Activated T-cell treated with anti-CD3 and anti-CD28 coated beads, Interleukin-2, amount 50 U/mL, for 48 hours (primary cell): ENCODE data around the gene TMEFF2.
"Not testable (repeated sequence)": the region's sequence is repeated elsewhere in the genome, so short reads cannot be mapped to it uniquely, and the experiment has no call there.

Experiments
- DNase-seq, 2 experiments: peaks; one replicate each; pipeline ENCODE4 v3.0.0-alpha.2; 2020

Gene TMEFF2

DNA sequence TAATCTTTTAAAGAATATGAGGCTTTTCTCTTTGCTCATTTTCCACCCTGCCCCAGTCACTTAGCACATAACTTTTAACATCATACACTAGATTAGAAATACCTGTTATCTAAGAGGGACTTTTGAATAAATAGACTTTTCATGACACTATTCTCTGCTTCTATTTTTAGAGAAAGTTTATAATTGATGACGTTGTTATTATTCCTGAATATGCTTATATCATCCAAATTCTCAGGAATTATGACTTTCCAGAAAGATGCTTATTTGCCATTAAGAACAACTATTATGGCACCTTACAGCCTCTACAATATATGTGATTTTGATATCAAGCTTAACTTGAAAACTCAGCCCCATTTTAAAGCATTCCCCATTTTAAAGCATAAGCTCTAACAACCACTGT, 11.4 kb downstream of the TMEFF2 start:
- DNase-seq: no peak

DNA sequence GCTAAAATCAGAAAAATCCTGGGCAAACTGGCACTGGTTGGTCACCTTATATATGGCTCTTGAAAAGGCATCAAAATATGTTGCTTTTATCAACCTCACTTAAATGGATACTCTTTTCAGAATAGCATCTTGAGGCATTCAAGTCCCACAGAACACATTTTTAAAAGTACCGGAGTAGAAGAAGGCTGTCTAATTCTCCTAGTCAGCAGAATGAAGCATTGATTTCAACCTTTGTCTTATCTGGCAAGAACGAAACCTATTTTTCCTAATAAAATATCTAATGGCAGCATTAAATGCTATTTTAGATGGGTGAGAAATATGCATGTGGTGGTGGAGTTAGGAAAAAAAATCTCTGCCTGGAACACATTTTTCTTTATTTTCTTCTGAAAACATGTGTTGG, 27.8 kb downstream of the TMEFF2 start:
- no peak for DNase-seq

DNA sequence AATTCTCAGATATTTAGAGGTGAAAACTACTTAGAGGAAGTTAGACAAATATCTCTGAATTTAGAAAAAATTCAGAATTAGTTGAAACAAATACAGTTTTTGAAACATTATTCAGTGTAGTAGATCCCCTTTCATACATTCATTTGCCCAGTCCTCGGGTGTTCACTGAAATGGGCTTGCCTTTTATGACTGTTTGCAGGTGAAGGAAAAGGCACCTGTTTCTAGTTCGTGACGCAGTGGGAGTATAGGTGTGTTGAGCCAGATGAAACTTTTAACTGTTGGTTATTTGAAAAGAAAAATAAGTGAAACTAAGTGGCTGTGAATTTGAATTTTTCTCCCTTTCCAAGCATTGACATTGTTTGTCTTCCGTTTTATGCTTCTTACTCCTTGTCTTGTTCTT, 28.9 kb downstream of the TMEFF2 start:
- no peak for DNase-seq

DNA sequence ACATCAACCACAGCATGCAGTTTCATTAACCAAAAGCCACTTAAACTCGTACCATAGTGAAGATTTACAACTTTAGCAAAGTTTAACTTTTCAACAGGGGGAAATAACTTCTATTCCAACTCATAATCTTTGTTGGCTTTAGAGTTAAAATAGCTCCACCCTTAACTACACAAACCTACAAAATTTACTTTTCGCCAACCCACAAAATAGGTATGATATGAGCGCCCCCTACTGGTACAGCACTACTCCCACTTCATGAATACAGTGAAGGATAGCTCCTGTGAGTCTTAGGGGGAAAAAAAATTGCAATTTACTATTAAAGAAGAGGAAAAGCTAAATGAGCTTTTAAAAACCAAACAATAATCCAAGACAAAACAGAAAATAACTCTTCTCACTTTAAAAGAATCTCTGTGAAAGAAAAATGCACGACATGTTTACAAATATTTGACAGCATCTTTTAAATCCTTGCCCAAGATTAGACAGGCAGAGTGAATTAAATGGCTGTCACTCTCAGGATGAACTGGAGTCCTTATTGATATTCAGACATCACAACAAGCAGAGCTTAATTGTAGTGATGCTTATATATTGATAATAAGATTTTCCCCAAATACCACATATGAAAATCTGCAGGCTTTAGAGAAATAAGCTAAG, 32.2 kb downstream of the TMEFF2 start:
- peak; percentile 60 to 61 for DNase-seq

DNA sequence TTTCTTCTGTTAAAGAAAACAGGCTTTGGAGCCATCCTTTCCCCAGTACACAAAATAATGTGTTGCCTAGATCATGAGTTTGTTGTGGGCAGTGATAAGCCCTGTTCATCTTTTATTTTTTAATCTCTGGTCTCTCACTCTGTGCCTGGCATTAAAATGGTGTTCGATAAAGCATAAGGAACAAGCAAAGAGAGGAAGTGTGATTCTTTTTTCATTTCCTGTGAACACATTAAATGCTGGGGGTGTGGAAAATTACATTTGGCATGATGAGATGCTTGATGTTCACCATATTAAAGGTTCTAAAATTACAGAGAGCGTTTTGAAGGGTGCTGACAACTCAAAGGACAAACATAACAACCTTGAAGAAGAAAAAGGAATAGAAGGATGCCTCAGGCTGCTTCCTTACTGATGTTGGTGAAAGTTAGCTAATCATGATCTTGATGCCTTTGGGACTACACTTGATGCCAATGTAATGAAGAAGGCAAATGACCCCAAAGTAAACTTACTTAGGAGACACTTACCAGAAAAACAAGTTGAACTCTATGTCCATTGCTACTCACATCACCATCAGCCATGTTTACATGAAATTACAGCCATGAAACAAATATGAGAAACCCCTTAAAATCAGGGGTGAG, 33.0 kb downstream of the TMEFF2 start:
- DNase-seq: no peak

DNA sequence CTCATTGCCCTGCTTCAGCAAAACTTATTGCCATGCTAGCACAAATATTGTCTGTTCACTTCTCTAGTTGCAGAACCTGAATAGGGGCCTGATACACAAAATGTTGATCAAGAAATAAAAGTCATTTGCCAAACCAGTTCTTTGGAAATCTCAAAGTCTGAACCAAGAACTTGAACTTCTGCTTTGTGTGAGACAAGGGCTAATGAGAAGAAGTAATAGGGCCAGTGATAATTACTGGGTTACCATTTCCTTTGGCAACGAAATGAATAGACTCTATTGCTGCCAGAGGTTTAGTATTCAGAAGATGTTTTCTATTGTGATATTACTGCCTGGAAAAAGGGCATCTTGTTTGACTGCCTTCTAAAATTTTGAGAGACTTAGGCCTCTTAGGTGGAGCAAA, 35.0 kb downstream of the TMEFF2 start:
- no peak for DNase-seq

DNA sequence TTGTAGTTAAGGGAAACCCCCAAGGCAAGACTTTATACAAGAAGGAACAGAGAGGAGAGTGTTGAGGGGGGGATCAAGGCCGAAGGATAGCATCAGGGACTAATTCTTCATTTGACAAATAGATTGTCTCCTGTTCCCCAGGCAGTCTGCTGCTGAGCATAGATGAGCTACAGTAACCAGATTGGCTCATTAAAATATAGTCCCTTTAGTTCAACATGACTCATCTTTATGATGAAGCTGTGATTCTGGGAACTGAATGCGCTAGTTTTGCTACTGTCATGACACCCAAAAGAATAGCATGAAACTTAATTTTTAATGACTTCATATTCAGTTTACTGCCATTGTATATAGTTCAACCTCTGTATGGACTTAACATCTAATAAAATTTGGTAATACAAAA, 35.5 kb downstream of the TMEFF2 start:
- DNase-seq: no peak

DNA sequence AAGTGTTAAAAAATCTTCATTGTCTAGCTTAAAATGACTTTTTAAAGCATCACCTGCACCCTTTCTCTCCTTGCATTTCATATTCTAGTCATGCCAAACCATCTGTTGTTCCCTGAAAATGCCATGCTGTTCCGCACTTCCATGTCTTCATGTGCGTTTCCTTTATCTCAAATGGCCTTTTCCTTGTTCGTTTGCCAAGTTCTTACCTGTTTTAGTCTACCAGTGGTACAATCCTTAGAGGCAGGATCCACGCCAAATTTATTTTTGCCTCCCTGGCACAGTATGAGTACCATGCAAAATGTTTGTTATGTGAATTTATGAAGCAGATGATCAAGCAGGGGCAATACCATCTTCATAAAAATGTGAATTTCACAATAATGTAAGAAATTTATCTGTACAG, 37.0 kb downstream of the TMEFF2 start:
- DNase-seq: no peak

DNA sequence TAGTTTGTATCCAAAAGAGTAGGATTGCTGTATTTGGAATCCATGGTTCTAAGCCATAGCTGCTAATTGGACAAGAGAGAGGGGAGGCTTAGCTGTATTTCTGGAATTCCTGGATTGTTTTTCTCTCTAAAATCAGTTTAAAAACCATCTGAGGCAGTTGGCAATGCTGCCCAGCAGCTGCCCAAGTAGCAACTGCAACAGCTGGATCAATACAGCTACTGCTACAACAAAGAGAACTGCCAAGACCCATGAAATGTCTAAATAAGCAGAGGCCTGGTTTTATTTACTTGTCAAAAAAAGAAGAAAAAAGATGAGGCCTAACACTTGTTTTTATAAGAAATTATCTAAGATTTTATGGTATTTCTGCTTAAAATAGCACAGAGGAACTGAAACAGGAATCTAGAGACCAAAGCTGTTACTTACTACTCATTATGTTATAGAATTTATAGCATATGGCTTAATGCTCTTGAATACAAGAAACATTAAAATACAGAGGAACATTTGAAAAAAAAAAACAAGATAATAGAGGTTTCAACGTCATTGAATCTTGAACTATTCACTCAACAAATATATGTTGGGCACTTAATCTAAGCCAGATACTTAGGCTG, 39.1 kb downstream of the TMEFF2 start:
- no peak for DNase-seq

DNA sequence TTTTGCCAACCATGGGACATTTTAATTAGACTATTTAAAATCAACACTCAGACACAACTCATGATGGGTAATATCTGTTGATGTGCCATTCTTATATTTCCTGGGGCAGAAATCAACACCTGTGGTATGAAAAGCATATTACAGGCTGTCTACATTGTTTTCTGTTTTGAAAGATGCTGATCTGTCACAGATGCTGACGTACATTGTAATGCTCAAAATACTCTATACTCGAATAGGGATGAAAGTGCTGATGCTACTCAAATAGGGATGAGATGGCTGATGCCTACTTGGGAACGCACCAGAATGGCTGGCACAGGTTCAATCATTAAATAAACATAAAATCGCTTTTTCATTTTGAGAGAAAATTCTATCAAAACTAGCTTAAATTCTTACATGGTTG, 41.2 kb downstream of the TMEFF2 start:
- no peak for DNase-seq

DNA sequence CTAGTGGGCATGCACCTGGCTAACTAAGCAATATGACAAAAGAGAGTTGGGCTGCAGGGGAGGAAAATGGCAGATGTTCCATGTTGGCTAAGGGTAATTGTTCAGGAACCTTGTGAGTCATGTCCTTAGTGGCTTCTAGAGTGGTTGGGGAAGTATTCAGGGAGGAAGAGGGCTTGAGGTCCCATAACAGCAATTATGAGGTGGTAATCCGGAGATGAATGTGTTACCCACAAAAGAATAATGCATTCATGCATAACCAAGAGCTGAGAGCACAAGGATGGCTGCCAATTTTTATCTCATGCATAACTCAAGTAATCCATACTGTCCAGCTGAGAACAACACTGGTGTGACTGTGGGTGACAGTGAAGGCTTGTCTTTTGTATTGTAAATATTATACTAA, 42.9 kb downstream of the TMEFF2 start:
- no peak for DNase-seq

DNA sequence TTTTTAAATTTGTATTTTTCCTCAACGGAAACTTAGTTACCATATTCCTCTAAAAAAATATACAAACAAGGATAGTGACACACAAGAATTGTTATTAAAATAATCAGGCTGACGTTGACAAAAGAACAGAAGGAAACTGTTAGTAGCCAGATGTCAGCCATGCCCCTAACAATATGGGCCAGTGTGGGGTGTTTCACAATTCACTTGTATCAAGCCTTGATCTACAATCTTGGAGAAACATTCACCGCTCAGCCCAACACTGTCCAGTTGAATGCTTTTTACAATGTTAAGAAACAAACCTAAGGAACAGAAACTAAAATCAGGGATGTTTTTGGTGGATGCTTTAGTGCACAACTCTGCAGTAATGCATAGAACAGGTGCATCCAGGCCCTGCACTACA, 44.6 kb downstream of the TMEFF2 start:
- DNase-seq: no peak

DNA sequence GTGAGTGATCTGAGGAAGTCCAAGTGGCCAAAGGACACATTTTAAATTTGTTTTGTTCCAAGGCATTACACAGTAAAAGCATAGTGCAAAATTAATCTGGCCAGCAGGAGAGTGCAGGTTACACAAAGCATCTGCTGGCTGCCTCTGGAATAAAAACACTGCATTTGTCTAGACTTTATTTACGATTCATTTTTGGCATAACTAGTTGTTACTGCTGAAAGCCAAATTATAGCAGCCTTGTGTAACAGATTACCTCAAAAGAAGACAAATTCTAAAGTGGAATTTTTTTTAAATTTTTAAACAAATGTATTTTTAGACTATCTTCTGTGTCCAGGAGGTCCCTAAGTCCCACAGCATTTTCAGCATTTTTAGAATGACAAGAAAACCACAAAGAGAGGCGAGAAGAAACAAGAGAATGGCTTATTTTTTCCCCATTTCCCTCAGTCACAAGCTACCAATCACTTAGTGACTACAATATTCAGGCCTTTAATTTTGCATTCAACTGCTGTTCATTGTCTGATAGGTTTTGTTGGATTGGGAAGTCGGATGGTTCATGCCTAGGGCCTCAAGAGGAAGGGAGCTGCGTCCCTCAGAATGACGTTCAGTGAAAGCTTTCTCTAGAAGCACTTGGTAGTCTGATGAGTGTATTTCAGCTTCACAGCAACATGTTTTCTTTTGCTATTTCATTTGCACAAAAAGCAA, 46.0 kb downstream of the TMEFF2 start:
- no peak for DNase-seq

DNA sequence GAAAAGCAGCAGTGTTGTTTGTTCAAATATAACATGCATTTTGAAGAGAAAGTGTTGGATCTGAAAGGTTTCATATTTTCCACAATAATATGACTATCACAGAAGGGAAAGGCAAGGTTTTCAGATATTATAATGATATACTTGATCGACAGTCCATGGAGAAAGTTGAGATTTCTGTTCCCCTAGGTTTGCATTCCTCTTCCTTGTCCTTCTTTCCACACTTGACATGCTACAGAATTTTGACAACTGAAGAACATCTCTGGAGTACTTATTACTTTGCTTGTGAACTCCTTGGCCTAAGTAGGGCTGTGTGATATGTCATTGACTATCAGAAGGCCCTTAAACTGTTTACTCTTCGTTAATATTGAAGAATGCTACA, 46.5 kb downstream of the TMEFF2 start:
- DNase-seq: no peak

DNA sequence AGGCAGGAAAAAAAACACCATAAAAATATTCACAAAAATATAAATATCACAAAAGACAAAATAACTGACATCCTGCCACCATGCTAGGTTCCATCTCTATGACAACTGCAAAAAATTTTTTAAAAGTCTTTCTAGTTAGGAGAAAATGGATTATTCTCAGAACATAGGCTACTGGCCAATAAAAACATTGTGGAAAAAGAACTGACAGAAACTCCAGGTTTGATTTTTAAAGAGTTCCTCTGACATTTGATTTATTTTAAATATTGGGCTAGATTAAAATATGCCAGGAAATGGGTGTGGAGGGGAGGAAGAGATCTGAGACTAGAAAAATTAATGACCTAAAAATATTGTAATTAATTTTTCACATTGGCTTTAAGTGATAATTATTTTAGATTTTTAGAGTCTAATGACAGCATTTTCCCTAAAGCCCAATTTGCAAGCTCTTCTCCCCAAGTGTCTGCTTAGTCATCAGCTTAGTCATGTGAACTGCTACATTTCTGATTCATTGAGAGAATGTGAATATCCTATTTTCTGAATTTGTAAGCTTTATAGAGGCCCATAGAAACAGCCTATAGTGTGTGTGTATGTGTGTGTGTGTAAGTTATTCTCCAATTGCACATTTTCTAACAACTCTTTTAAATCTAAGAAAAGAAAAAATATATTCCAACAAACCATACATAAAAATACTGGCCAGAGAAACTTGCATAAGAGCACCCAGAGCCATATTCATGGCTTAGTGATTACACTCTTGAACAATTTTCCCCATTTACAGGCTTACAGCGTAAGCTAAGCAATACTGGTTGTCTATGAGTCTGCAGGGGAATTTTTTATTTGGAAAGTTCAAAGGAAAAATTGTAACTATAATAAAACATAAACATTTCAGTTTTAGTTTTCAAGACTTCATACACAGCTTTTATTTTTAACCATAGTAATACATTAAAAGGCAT, 48.4 kb downstream of the TMEFF2 start:
- DNase-seq: no peak

DNA sequence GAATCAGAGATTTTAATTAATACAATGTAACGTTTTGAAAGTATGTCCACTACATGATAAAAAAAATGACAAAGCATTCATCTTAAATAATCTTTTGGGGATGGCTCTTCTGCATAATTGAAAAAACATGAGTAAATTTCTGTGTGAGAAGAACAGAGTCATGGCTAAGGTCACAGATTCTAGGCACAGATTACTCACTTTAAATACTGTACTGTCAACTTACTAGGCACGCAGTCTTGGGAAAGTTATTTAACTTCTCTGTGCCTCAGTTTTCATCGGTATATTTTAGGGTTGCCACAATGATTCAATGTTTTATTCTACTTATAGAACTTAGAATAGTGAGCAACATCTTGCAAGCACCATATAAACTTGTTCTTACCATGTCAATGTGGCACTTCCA, 49.2 kb downstream of the TMEFF2 start:
- no peak for DNase-seq

DNA sequence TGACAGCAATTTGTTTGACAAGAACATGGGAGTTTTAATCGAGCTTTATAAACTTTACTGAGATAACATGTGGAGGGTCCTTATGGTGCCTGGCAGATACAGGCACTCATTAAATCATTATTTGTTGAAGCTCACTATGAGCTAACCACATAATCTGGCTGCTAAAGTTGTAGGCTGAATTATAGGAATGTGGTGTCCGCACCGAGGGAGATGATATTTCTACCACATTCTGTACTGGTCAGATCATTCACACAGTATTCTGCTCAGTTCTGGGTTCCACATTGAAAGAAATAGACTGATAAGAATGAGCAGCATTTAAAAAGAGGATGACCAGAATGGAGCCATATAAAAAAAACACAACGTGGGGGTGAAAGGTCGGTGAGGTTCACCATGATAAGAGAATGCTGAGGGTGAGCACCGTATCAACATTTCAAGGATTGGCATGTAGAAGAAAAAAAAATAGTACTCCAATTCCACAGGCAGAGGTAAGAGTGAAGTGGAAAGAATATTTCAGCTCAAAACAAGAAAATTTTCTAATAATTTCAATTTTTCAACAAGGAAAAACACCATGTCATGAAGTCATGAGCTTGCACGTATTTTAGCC, 54.4 kb downstream of the TMEFF2 start:
- DNase-seq: no peak

DNA sequence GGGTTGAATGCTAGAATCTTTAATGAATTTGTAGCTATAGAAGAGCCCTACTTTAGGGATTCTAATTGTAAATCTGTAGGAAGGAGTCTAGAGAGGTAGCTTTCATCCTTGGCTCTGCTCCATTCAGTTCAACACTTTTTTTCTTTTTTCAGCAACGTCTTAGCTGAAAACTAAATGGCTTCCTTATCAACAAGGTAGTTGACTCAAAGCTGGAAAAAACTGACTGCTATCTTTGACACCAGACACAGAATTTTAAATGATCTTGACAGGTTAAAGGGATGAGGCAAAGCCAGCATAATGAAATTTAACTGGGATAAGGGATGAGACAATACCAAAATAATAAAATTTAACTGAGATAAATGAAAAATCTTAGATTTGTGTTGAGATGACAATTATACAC, 54.9 kb downstream of the TMEFF2 start:
- no peak for DNase-seq

DNA sequence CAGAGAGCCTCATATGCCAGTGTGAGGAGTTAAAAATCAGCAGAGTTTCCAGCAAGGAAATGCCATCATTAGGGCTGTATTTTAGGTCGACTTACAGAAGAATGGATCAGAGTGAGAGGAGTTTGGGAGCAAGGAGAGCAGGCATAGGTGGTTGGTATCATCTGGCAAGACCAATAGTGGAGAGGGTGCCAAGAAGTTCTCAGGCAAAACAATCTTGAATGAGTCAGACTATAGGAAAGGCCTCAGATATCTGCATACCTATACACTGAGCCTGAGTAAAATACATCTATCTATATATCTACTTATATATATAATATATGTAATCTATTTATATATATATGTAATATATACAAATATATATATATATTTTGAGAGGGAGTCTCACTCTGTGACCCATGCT, 57.3 kb downstream of the TMEFF2 start:
- no peak for DNase-seq

DNA sequence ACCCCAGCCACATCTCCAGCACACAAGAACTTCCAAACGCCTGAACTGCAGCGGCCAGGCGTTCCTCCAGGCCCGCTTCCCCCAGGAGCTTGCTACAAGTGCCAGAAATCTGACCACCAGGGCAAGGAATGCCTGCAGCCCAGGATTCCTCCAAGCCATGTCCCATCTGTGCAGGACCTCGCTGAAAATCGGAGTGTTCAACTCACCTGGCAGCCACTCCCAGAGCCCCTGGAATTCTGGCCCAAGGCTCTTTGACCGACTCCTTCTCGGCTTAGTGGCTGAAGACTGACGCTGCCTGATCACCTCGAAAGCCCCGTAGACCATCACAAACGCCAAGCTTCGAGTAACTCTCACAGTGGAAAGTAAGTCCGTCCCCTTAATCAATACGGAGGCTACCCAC, 62.1 kb downstream of the TMEFF2 start:
- DNase-seq: not testable (repeated sequence)

DNA sequence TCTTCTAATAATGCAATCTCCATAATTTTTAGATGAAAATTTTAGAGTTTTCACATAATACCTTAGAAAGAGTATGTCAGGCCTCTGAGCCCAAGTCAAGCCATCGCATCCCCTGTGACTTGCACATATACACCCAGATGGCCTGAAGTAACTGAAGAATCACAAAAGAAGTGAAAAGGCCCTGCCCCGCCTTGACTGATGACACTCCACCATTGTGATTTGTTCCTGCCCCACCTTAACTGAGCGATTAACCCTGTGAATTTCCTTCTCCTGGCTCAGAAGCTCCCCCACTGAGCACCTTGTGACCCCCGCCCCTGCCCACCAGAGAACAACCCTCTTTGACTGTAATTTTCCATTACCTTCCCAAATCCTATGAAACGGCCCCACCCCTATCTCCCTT, 64.4 kb downstream of the TMEFF2 start:
- not testable (repeated sequence) for DNase-seq

DNA sequence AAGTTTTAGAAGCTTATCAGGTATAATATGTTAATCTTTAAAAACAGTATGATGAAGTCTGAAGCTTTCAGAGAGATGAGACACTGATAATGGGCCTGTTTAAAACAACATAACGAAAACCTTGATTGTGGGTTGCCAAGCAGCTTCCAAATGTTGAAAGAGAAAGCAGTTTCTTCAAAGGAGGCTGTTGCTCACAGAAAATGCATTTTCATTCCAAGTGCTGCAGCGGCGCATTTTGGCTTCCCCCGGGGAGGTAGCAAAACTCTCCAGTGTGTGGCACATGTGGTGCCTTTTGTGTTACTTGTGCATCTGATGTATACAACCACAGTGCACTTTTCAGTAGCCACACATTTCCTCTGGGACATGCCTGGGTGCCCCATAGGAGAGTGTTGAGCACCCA, 66.1 kb downstream of the TMEFF2 start:
- DNase-seq: no peak

DNA sequence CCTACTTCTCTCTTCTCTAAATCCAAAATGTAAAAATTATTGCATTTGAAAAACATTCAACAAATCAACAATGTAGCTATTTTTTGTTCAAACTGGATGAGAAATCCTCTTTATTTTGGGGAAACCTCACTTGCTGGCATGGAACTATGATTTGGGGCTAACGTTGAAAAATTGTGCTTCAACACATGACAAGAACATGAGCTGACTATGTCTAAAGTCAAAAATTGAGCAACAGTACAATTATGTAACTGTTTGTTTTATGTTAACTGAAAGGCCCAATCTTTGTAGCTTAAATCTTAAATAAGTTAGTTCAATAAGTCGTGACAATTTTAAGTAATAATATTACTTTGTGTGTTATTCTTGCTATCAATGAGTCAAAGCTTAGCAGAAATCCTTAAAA, 67.3 kb downstream of the TMEFF2 start:
- no peak for DNase-seq
